ENCODE results near the gene ZYG11B. TPM values are rescaled to one million over a fixed set of nuclear protein-coding genes. Genes with fewer than 3 reads are reported as not detected.

ZYG11B gene
- total and polyA plus RNA-seq, 2 donors (not counting 3 experiments of a cell fraction or from before 2014, with no cell fraction given) = 8.2 to 27.2 TPM

- Histone ChIP-seq H3K4me3 (replicated peaks in 1 of 3; ENCODE audit: insufficient read depth in 1 of 3, low read depth in 1 of 3, low read length in 3 of 3) (no peak overlapping the region), H4K20me1 (replicated peaks; ENCODE audit: control insufficient read depth, extremely low read depth, insufficient read depth, low read length) (no peaks in the 10 kb centered on the region), H3K79me2 (ENCODE audit: control insufficient read depth, insufficient read depth, low read length) (peaks cover 47% of the 10 kb centered on the region), H2AFZ (ENCODE audit: low read depth, low read length) (no peak overlapping the region), H3K27ac (ENCODE audit: insufficient read depth, low read depth, low read length) (no peak overlapping the region), H3K27me3 (ENCODE audit: control insufficient read depth in 2 of 2, insufficient read depth in 2 of 2, low read length in 2 of 2) (no peaks in the 10 kb centered on the region), H3K9me1 (replicated peaks; ENCODE audit: control insufficient read depth, extremely low read depth, insufficient read depth, low read length) (no peaks in the 10 kb centered on the region), H3K4me1 (ENCODE audit: control insufficient read depth, extremely low read depth, insufficient read depth, low read length) (peaks cover 11% of the 10 kb centered on the region), H3K9ac (replicated peaks; ENCODE audit: extremely low read depth, insufficient read depth, low read length) (no peak overlapping the region), H3K36me3 (ENCODE audit: control insufficient read depth in 2 of 2, extremely low read depth in 1 of 2, insufficient read depth in 2 of 2, low read length in 2 of 2) (peaks cover 3 to 9% of the 10 kb centered on the region in 2 experiments), H3K9me3 (replicated peaks; ENCODE audit: control insufficient read depth, insufficient read depth, low read length) (no peaks in the 10 kb centered on the region), H3K4me2 (ENCODE audit: insufficient read depth, low read length) (no peak overlapping the region)
- CTCF ChIA-PET = interaction anchor here (1.5 kb wide), 1 partner anchor 8 kb away, joined by 6 read pairs; no protein-coding TSS in a partner anchor
- no peak for DNase-seq (ENCODE audit: low read depth, low spot score)
- intact Hi-C loops (cut with micrococcal nuclease) = no loop called here
- BruUV-seq (replicated peaks) = no TSS peak
- TF ChIP-seq POLR2A (IDR thresholded peaks at IDR 0.05; ENCODE audit: low read depth, low read length) (no peak), MYC (IDR thresholded peaks at IDR 0.05; ENCODE audit: low read depth, low read length) (no peak), POLR2AphosphoS5 (IDR thresholded peaks at IDR 0.05; ENCODE audit: insufficient read depth, low read depth, low read length) (no peak), GATA2 (IDR thresholded peaks at IDR 0.05; ENCODE audit: insufficient read depth, insufficient read length, low read depth, low read length) (no peak), CTCF (IDR thresholded peaks at IDR 0.05; ENCODE audit: extremely low read depth in 1 of 2, insufficient read depth in 1 of 2, low read depth in 1 of 2, low read length in 2 of 2) (no peak), MAX (IDR thresholded peaks at IDR 0.05; ENCODE audit: insufficient read depth, insufficient read length) (no peak), JUN (IDR thresholded peaks at IDR 0.05; ENCODE audit: borderline replicate concordance, insufficient read depth, insufficient read length, low read depth) (no peak), FOS (IDR thresholded peaks at IDR 0.05; ENCODE audit: borderline replicate concordance, insufficient read depth, low read length) (no peak), EZH2 (IDR thresholded peaks at IDR 0.05; ENCODE audit: borderline replicate concordance, low read depth, low read length, severe bottlenecking) (no peak)
- POLR2A ChIA-PET = no interaction called here
- dilution Hi-C loops (cut with MboI; ENCODE audit: extremely low pct_ligation_motif_present, low sequenced_read_pairs) = no loop called here
- FAIRE-seq = no peak
Measured at GRCh38 chr1:52693843-52694242, 32.4 kb upstream of the ZYG11B start.
